Cardiac atrium fibroblast (primary cell): ENCODE data around the gene TECTA. TPM values are rescaled to one million over a fixed set of nuclear protein-coding genes. Genes with fewer than 3 reads are reported as not detected.

Source experiments
- total RNA-seq: library from RNA; depleted of rRNA; stranded (reverse); fragments of >200 nt; gene quantifications from 2 replicates; pipeline ENCODE4 v1.2.3, GENCODE V29; 2015

TECTA gene, protein sequence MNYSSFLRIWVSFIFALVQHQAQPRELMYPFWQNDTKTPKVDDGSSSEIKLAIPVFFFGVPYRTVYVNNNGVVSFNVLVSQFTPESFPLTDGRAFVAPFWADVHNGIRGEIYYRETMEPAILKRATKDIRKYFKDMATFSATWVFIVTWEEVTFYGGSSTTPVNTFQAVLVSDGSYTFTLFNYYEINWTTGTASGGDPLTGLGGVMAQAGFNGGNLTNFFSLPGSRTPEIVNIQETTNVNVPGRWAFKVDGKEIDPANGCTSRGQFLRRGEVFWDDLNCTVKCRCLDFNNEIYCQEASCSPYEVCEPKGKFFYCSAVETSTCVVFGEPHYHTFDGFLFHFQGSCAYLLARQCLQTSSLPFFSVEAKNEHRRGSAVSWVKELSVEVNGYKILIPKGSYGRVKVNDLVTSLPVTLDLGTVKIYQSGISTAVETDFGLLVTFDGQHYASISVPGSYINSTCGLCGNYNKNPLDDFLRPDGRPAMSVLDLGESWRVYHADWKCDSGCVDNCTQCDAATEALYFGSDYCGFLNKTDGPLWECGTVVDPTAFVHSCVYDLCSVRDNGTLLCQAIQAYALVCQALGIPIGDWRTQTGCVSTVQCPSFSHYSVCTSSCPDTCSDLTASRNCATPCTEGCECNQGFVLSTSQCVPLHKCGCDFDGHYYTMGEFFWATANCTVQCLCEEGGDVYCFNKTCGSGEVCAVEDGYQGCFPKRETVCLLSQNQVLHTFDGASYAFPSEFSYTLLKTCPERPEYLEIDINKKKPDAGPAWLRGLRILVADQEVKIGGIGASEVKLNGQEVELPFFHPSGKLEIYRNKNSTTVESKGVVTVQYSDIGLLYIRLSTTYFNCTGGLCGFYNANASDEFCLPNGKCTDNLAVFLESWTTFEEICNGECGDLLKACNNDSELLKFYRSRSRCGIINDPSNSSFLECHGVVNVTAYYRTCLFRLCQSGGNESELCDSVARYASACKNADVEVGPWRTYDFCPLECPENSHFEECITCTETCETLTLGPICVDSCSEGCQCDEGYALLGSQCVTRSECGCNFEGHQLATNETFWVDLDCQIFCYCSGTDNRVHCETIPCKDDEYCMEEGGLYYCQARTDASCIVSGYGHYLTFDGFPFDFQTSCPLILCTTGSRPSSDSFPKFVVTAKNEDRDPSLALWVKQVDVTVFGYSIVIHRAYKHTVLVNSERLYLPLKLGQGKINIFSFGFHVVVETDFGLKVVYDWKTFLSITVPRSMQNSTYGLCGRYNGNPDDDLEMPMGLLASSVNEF (N-terminal part only)
- under 0.01 and 0.65 TPM in 2 replicates for total RNA-seq

DNA sequence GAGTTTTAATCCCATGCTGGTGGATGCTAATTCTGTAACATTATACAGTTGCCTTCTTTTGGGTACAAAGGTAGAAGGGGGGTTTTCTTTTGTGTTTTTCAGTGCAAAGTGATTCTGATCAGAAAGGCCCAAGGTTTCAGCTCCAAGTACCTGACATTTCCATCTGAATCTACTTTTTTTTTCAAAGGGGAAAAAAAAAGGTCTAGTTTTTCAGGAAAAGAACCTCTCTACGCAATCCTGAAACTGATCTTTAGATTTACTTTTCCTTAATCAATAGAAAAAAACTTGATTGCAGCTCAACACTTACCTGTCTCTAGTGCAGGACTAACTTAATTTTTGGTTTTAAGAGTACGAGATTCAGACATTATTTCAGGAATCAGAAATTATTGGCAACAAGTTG is at the start of gene TECTA:
Gene TECTA (plus strand): TSS at position 301 of the 400 bp plus-strand sequence. CDS start 1,423 bp downstream, outside the sequence.

Other genes starting within 250 kb of the TECTA start
- gene TBCEL, start 77.1 kb upstream of the TECTA start, total RNA-seq = 17.1 and 19.6 TPM in 2 replicates
- 22.4 and 41.3 TPM in 2 replicates for gene SC5D, start 191.5 kb downstream of the TECTA start, total RNA-seq